Prostate gland (tissue), 2 donors: ENCODE data around the gene LPIN1.

Experiments
- POLR2AphosphoS5 ChIP-seq: sonication (generic); formaldehyde crosslinking; IDR thresholded peaks from one replicate; pipeline ENCODE4 v1.6.1; 2017; ENCODE audit warnings: antibody characterized with exemption
- TF ChIP-seq, protein P1 (sequence below), 4 experiments: fragments of 200-600 bp in 2 of 4; fragments of 450-650 bp in 2 of 4; sonication (generic) in 2 of 4; IDR thresholded peaks; 1 replicate in 3 of 4; 2 replicates in 1 of 4; pipeline ENCODE4 v1.5.1; 2016 to 2019; ENCODE audit warnings: antibody characterized with exemption in 4 of 4, mild to moderate bottlenecking in 2 of 4, moderate library complexity in 2 of 4

DNA sequence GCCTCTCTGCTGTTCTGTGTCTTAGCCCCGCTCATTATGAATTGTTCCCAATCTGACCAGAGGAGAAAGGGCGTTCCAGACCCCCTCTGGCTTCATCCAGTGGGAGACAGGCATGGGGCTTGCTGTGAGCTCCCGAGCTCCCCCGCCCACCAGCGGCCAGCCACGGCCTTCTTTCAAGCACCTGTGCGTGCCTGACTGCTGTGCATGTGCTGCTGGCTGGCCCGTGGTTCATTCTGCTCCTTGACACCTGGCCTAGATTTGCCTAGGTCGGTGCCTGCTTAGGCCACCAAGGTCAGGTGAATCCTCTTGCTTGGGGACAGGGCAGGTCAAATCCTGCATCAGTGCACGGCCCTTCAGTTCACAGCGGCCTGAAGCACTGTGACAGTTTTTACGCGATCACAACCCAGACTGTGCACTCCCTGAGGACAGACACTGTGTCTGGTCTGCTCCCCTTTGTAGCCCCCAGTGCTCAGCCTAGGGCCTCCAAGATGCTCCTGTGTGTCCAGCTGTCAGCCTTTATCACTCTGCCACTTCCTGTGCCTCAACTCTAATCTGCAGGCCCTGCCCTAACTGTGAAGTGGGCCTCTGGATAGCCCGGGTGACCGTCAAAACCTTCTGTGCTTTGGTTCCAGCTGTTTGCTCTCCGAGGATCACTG is 3.6 kb upstream of the LPIN1 start:
- TF ChIP-seq, protein P1, sequence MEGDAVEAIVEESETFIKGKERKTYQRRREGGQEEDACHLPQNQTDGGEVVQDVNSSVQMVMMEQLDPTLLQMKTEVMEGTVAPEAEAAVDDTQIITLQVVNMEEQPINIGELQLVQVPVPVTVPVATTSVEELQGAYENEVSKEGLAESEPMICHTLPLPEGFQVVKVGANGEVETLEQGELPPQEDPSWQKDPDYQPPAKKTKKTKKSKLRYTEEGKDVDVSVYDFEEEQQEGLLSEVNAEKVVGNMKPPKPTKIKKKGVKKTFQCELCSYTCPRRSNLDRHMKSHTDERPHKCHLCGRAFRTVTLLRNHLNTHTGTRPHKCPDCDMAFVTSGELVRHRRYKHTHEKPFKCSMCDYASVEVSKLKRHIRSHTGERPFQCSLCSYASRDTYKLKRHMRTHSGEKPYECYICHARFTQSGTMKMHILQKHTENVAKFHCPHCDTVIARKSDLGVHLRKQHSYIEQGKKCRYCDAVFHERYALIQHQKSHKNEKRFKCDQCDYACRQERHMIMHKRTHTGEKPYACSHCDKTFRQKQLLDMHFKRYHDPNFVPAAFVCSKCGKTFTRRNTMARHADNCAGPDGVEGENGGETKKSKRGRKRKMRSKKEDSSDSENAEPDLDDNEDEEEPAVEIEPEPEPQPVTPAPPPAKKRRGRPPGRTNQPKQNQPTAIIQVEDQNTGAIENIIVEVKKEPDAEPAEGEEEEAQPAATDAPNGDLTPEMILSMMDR (IDR thresholded peaks at IDR 0.05), result no peak
- no peak for TF ChIP-seq POLR2AphosphoS5
